ENCODE data around the gene SLC30A10. TPM values are rescaled to one million over a fixed set of nuclear protein-coding genes. Genes with fewer than 3 reads are reported as not detected.

The SLC30A10 gene
- total RNA-seq, 4 donors from 2014 or later = 0.69 TPM; not detected in 3

DNA sequence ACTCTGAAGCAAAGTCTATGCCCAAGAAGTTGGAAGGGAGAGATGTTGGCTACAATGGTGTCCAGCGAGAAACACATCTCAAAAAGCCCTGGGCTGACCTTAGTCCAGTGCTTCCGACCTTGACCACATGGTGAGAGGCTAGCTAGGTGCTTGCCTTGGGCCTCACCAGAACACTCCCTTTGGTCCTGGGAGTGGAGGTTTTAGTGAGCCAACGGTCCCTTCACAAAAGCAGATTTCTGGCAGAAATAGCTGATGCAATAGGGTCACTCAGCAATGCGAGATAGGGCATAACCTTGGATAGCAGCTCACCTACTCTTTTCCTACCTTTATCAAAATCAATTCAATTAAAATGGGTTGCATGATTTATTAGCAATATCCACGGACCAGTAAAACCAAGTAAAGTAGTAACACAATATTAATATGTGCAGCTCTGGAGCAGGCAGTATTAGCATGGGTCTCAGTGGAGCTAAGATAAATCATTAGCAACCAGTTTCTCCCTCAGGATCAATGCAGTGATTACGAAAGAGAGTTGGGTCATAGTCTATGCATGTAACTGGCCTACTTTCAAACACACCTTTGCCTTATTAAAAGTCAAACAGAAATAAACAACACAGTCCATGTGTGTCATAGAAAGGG, 1.9 kb downstream of the SLC30A10 start:
- H3K36me3 ChIP-seq = no peaks in the 10 kb centered on the region
- TF ChIP-seq, protein P1, sequence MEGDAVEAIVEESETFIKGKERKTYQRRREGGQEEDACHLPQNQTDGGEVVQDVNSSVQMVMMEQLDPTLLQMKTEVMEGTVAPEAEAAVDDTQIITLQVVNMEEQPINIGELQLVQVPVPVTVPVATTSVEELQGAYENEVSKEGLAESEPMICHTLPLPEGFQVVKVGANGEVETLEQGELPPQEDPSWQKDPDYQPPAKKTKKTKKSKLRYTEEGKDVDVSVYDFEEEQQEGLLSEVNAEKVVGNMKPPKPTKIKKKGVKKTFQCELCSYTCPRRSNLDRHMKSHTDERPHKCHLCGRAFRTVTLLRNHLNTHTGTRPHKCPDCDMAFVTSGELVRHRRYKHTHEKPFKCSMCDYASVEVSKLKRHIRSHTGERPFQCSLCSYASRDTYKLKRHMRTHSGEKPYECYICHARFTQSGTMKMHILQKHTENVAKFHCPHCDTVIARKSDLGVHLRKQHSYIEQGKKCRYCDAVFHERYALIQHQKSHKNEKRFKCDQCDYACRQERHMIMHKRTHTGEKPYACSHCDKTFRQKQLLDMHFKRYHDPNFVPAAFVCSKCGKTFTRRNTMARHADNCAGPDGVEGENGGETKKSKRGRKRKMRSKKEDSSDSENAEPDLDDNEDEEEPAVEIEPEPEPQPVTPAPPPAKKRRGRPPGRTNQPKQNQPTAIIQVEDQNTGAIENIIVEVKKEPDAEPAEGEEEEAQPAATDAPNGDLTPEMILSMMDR (IDR thresholded peaks at IDR 0.05) = no peak
- TF ChIP-seq POLR2A (IDR thresholded peaks at IDR 0.05) = no peak
- H3K27ac ChIP-seq = no peak overlapping the region
- no peaks in the 10 kb centered on the region for H3K27me3 ChIP-seq
- no peaks in the 10 kb centered on the region for H3K4me1 ChIP-seq
- DNase-seq = no peak
- intact Hi-C loops (cut with DNase I; ENCODE audit: low total_unique reads) = no loop called here
- no peak overlapping the region for H3K4me3 ChIP-seq
- no peaks in the 10 kb centered on the region for H3K9me3 ChIP-seq

DNA sequence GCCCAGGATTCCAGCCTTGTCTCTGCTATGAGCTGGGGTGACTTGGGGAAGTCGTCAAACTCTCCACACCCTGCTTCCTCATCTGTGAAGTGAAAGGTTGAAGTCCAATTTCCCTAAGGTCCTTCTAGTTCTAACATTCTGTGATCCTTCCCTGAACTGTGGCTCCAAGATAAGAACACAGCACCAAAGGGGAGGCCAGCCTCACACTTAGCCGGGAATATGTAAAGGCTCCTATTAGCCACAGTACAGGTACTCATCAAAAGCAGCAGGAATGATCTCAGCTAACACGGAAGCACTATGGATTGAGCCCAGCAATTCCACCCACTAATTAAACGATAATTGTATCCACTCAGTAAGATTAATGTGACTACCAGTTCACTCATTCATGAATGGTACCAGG, 4.0 kb downstream of the SLC30A10 start:
- intact Hi-C loops (cut with DNase I; ENCODE audit: low total_unique reads) = no loop called here
- TF ChIP-seq, protein P1 (IDR thresholded peaks at IDR 0.05) = no peak
- TF ChIP-seq POLR2A (IDR thresholded peaks at IDR 0.05) = no peak
- Histone ChIP-seq H3K27ac (no peak overlapping the region), H3K4me1 (no peaks in the 10 kb centered on the region), H3K4me3 (no peak overlapping the region), H3K36me3 (no peaks in the 10 kb centered on the region), H3K9me3 (no peaks in the 10 kb centered on the region), H3K27me3 (no peaks in the 10 kb centered on the region)
- DNase-seq = no peak

DNA sequence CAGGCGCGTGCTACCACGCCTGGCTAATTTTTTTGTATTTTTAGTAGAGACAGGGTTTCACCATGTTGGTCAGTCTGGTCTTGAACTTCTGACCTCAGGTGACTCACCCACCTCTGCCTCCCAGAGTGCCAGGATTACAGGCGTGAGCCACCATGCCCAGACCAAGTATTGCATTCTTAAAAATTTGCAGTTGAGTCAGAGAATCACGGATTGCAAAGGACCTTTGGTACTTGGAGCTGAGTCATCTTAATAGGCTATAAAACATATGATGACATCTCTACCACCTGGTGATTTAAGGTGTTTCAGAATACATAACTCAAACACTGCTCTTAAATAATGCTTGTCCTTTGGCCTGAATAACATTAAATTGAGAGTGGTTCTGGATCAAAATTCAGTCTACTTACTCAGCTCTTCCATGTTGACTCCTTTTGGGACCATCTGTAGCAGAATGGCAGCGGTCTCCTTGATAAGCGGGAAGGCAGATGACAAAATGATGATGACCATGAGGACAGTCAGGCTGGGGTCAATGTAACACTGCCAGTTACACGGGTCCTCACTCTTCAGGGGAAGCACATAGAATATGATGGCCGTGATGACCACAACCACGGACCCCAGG, 10.4 kb downstream of the SLC30A10 start:
- no peaks in the 10 kb centered on the region for H3K27me3 ChIP-seq
- no peaks in the 10 kb centered on the region for H3K9me3 ChIP-seq
- intact Hi-C loops (cut with DNase I; ENCODE audit: low total_unique reads) = no loop called here
- no peaks in the 10 kb centered on the region for H3K4me1 ChIP-seq
- no peak overlapping the region for H3K27ac ChIP-seq
- DNase-seq = no peak
- no peaks in the 10 kb centered on the region for H3K36me3 ChIP-seq
- no peak overlapping the region for H3K4me3 ChIP-seq
- TF ChIP-seq, protein P1 (IDR thresholded peaks at IDR 0.05) = no peak
- no peak for TF ChIP-seq POLR2A (IDR thresholded peaks at IDR 0.05)

DNA sequence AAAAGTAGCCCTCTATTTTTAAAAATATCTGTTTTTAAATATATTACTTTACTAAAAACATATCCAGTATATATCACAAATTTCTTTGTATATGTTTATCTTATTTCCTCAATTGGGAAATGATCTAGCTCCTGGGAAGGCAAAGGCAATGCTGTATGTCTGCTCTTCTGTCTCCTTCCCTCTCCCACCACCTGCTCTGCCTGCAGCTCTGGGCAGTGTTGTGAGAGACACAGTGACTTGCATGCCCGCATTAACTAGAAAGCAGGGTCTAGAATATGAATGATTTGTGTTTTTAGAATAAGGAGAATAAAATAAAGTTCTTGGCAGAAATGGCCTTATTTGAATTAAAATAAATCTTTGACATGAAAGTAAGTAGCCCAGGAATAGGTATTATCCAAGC, 11.1 kb downstream of the SLC30A10 start:
- no peaks in the 10 kb centered on the region for H3K9me3 ChIP-seq
- no peaks in the 10 kb centered on the region for H3K27me3 ChIP-seq
- no peaks in the 10 kb centered on the region for H3K36me3 ChIP-seq
- no peak for TF ChIP-seq POLR2A (IDR thresholded peaks at IDR 0.05)
- TF ChIP-seq, protein P1 (IDR thresholded peaks at IDR 0.05) = no peak
- no peak for DNase-seq
- intact Hi-C loops (cut with DNase I; ENCODE audit: low total_unique reads) = no loop called here
- H3K4me3 ChIP-seq = no peak overlapping the region
- no peaks in the 10 kb centered on the region for H3K4me1 ChIP-seq
- no peak overlapping the region for H3K27ac ChIP-seq

DNA sequence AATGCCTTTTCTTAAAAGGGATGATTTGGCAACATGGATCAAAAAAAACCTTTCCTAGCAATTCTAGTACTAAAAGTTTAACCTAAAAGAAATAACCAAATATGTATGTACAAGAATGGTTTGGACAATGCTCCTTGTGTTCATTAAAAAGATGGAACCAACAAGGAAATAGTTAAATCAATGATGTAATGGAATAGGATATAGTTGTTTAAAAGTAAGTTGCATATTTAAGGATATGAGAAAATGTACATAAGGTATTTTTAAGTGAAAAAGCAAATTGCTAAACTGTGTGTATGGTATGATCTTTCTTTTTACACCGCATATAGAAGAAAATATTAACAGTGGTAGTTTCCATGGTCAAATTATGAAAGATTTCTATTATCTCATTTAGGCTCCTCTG, 12.1 kb downstream of the SLC30A10 start:
- no peaks in the 10 kb centered on the region for H3K4me1 ChIP-seq

More for the DNA sequence above, 12.1 kb downstream of the SLC30A10 start:
- TF ChIP-seq, protein P1 (IDR thresholded peaks at IDR 0.05) = no peak
- no peak for TF ChIP-seq POLR2A (IDR thresholded peaks at IDR 0.05)
- intact Hi-C loops (cut with DNase I; ENCODE audit: low total_unique reads) = no loop called here
- DNase-seq = no peak
- Histone ChIP-seq H3K36me3 (no peaks in the 10 kb centered on the region), H3K27me3 (no peaks in the 10 kb centered on the region), H3K9me3 (no peaks in the 10 kb centered on the region), H3K27ac (no peak overlapping the region), H3K4me3 (no peak overlapping the region)
